SK-N-SH treated with all-trans-retinoic acid at 6 μM for 48 hours (cell line): ENCODE results near the gene ABI3BP.

ENCODE experiments used
- ARNTL ChIP-seq: fragments of 450-650 bp; formaldehyde crosslinking; IDR thresholded peaks from 2 replicates; pipeline ENCODE4 v1.5.0; 2020; ENCODE audit warnings: low read depth, mild to moderate bottlenecking, moderate library complexity, borderline replicate concordance
- BACH2 ChIP-seq: fragments of 250-450 bp; sonication (Bioruptor Pico); IDR thresholded peaks from 2 replicates; pipeline ENCODE4 v1.9.0; 2021; ENCODE audit warnings: mild to moderate bottlenecking, borderline replicate concordance
- GLIS3 ChIP-seq: fragments of 250-450 bp; sonication (Bioruptor Pico); IDR thresholded peaks from 2 replicates; pipeline ENCODE4 v1.5.0; 2020; ENCODE audit warnings: mild to moderate bottlenecking, moderate library complexity
- OSR1 ChIP-seq: fragments of 250-450 bp; sonication (Bioruptor Pico); IDR thresholded peaks from 2 replicates; pipeline ENCODE4 v1.8.0; 2022; ENCODE audit warnings: moderate library complexity, mild to moderate bottlenecking, inconsistent platforms
- POU6F1 ChIP-seq: fragments of 250-450 bp; sonication (Bioruptor Pico); IDR thresholded peaks from 2 replicates; pipeline ENCODE4 v1.8.0; 2021; ENCODE audit warnings: low read depth, mild to moderate bottlenecking, moderate library complexity, borderline replicate concordance
- PPARA ChIP-seq: fragments of 250-450 bp; sonication (Bioruptor Pico); IDR thresholded peaks from 2 replicates; pipeline ENCODE4 v1.5.0; 2020; ENCODE audit warnings: mild to moderate bottlenecking, borderline replicate concordance
- SNAI2 ChIP-seq: fragments of 250-450 bp; sonication (Bioruptor Pico); IDR thresholded peaks from 2 replicates; pipeline ENCODE4 v1.5.0; 2020; ENCODE audit warnings: mild to moderate bottlenecking, moderate library complexity
- TOX ChIP-seq: fragments of 250-450 bp; sonication (Bioruptor Pico); IDR thresholded peaks from 2 replicates; pipeline ENCODE4 v1.8.0; 2021; ENCODE audit warnings: mild to moderate bottlenecking, moderate library complexity, borderline replicate concordance
- TSHZ2 ChIP-seq: fragments of 250-450 bp; sonication (Bioruptor Pico); IDR thresholded peaks from 2 replicates; pipeline ENCODE4 v1.5.0; 2020; ENCODE audit warnings: mild to moderate bottlenecking, moderate library complexity
- ZFP3 ChIP-seq: fragments of 250-450 bp; sonication (Bioruptor Pico); IDR thresholded peaks from 2 replicates; pipeline ENCODE4 v1.5.0; 2020; ENCODE audit warnings: mild to moderate bottlenecking, moderate library complexity
- ZFP30 ChIP-seq: fragments of 450-650 bp; formaldehyde crosslinking; IDR thresholded peaks from 2 replicates; pipeline ENCODE4 v1.5.0; 2022; ENCODE audit warnings: mild to moderate bottlenecking, moderate library complexity
- ZNF8 ChIP-seq: fragments of 450-650 bp; formaldehyde crosslinking; IDR thresholded peaks from 2 replicates; pipeline ENCODE4 v1.5.0; 2020; ENCODE audit warnings: mild to moderate bottlenecking, moderate library complexity
- TF ChIP-seq, protein P1 (sequence below): fragments of 250-450 bp; sonication (Bioruptor Pico); IDR thresholded peaks from 2 replicates; pipeline ENCODE4 v1.8.0; 2020; ENCODE audit warnings: mild to moderate bottlenecking, moderate library complexity, borderline replicate concordance

GRCh38 chr3:100891827-100892226 is 101.4 kb downstream of the ABI3BP start:
- TF ChIP-seq PPARA (CRISPR knock-in tag) (no peak), ZFP30 (CRISPR knock-in tag) (no peak), ZFP3 (CRISPR knock-in tag) (no peak), ZNF8 (CRISPR knock-in tag) (no peak), BACH2 (no peak), ARNTL (no peak), SNAI2 (CRISPR knock-in tag) (no peak), TOX (CRISPR knock-in tag) (no peak), TSHZ2 (CRISPR knock-in tag) (no peak), OSR1 (CRISPR knock-in tag) (no peak), POU6F1 (CRISPR knock-in tag) (no peak), GLIS3 (no peak)
- TF ChIP-seq, protein P1, sequence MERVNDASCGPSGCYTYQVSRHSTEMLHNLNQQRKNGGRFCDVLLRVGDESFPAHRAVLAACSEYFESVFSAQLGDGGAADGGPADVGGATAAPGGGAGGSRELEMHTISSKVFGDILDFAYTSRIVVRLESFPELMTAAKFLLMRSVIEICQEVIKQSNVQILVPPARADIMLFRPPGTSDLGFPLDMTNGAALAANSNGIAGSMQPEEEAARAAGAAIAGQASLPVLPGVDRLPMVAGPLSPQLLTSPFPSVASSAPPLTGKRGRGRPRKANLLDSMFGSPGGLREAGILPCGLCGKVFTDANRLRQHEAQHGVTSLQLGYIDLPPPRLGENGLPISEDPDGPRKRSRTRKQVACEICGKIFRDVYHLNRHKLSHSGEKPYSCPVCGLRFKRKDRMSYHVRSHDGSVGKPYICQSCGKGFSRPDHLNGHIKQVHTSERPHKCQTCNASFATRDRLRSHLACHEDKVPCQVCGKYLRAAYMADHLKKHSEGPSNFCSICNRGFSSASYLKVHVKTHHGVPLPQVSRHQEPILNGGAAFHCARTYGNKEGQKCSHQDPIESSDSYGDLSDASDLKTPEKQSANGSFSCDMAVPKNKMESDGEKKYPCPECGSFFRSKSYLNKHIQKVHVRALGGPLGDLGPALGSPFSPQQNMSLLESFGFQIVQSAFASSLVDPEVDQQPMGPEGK (CRISPR knock-in tag): no peak
